NB4 (cell line): Measurements from ENCODE around the gene BBIP1.

ENCODE experiments used
- DNase-seq: peaks from one replicate; pipeline ENCODE4 v3.0.0; 2010; ENCODE audit warnings: low read depth
- H3K4me3 ChIP-seq: one replicate; pipeline ENCODE4 v1.5.1; 2011; ENCODE audit warnings: mild to moderate bottlenecking, low read depth, low read length, moderate library complexity
- CTCF ChIP-seq: IDR thresholded peaks from one replicate; pipeline ENCODE4 v1.5.1; 2012; ENCODE audit warnings: low read depth, low read length
- MAX ChIP-seq: IDR thresholded peaks from 2 replicates; pipeline ENCODE4 v1.6.1; 2011; ENCODE audit warnings: low read depth, low read length
- MYC ChIP-seq: IDR thresholded peaks from 2 replicates; pipeline ENCODE4 v1.6.1; 2011; ENCODE audit warnings: low read depth, low read length
- POLR2A ChIP-seq: IDR thresholded peaks from 2 replicates; pipeline ENCODE4 v1.6.1; 2011; ENCODE audit warnings: mild to moderate bottlenecking; ENCODE audit not compliant: insufficient read length; ENCODE audit errors: extremely low read depth

The BBIP1 gene

DNA sequence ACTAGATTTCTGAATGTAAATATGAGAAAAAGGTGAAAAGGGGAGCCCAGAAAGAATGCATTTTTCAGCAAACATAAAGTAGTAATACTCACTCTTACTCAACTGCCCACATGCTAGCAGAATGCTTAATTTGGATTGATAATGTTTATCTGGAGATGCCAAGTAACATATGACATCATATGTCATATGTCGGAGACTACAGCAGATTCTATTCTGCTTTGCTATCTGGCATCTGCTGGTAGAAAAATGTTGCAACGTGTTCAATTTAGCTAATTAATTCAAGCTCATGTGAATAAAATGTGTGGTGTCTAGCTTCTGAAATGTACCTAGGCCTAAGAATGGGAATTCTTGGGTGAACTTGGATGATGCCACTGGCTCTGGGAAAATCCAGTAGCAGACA lies 4.5 kb downstream of the BBIP1 start:
- TF ChIP-seq MAX (no peak), CTCF (no peak), MYC (no peak), POLR2A (no peak)
- DNase-seq: no peak
- no peak overlapping the region for H3K4me3 ChIP-seq

DNA sequence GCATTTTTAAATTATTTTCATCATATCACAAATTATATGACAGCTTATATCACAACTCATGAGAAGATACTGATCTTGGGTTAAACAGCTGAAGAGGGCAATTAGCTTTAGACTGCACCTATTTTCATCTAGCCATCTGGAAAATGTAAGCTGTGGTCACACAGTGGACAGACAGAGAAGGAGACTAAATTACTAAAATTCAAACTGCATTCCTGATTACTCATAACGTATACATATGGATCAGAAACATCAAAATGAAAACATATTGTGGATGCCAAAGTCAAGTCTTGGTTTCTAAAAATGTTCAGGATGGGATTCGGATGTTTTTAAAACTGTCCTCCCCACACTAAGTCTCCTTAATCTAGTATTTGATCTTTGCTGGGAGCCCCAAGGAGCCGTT lies 6.6 kb downstream of the BBIP1 start:
- H3K4me3 ChIP-seq: no peak overlapping the region
- no peak for DNase-seq
- no peak for TF ChIP-seq MAX
- TF ChIP-seq CTCF: no peak
- TF ChIP-seq POLR2A: no peak
- TF ChIP-seq MYC: no peak

GRCh38 chr10:110910138-110910537 lies 8.8 kb downstream of the BBIP1 start:
- no peak overlapping the region for H3K4me3 ChIP-seq
- TF ChIP-seq MAX: no peak
- TF ChIP-seq POLR2A: no peak
- no peak for TF ChIP-seq CTCF
- no peak for TF ChIP-seq MYC
- no peak for DNase-seq

DNA sequence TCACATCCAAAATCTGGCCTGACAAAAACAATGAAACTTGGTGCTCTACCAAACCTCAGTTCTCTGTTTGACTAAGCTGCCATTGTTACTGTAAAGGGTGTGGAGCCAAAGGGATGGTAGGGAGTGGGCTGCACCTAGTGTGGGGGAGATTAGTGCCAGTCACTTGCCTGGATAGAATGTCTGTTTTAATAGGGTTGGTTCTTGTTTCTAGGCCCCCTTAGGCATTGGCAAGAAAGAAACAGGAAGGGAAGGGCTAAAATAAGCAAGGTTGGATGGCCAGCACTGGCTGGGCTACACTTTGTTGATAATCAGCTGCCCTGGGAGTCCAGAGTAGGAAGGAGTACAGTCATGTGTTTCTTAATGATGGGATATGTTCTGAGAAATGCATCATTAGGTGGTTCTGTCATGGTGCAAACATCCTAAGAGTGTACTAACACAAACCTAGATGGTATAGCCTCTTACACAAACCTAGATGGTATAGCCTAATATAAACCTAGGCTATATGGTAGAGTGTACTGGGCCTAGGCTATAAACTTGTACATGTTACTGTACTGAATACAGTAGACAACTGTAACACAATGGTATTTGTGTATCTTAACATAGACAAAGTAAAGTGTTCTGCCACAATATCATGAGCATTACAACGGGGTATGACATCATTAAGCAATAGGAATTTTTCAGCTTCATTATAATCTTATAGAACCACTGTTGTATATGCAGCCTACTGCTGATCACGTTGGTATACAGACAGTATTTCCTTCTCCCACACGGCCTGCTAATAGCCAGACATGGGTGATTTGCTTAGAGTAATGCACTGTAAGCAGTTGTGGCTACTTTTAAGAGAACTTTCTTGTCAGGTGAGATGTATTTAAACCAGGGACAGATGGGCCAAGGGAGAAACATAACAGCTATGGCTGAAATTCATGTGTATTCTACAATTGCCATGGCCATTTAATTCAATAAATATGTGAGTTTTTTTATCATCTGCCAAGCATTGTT lies 15.4 kb downstream of the BBIP1 start:
- no peak for TF ChIP-seq POLR2A
- no peak for TF ChIP-seq MYC
- TF ChIP-seq MAX: no peak
- no peak for TF ChIP-seq CTCF
- no peak for DNase-seq
- H3K4me3 ChIP-seq: no peak overlapping the region

GRCh38 chr10:110901954-110902819 lies 16.8 kb downstream of the BBIP1 start:
- H3K4me3 ChIP-seq: no peak overlapping the region
- DNase-seq: peak; percentile 38
- no peak for TF ChIP-seq MAX
- no peak for TF ChIP-seq MYC
- TF ChIP-seq POLR2A: no peak
- no peak for TF ChIP-seq CTCF
